VCaP (cell line): ENCODE results near the gene KRTAP5-1.

Experiments used
- H3K27ac ChIP-seq: fragments of 450-650 bp; 2 replicates; pipeline ENCODE4 v1.5.1; 2017
- CTCF ChIP-seq: fragments of 450-650 bp; conservative IDR thresholded peaks from 2 replicates; pipeline ENCODE4 v1.5.1; 2017; ENCODE audit warnings: mild to moderate bottlenecking, moderate library complexity

Gene KRTAP5-1

DNA sequence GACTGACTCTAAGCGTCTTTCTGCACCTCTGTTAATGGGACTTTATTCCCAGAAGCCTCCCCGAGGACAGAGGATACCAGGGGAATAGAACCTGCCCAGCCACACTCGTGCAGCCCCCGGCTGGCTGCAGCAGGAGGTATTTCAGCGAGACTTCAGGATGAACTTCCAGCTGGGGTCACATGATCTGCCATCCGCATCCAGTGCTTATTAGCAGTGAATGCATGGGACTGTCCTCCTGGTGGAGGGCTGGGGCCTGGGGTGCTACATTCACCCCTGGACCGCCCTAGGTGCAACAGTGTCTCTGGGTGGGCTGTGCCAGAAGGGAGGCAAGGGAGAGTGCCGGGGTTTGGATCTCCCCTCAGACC is 14.6 kb downstream of the KRTAP5-1 start:
- no peak for TF ChIP-seq CTCF
- peak overlapping the region; percentile 84 for H3K27ac ChIP-seq

DNA sequence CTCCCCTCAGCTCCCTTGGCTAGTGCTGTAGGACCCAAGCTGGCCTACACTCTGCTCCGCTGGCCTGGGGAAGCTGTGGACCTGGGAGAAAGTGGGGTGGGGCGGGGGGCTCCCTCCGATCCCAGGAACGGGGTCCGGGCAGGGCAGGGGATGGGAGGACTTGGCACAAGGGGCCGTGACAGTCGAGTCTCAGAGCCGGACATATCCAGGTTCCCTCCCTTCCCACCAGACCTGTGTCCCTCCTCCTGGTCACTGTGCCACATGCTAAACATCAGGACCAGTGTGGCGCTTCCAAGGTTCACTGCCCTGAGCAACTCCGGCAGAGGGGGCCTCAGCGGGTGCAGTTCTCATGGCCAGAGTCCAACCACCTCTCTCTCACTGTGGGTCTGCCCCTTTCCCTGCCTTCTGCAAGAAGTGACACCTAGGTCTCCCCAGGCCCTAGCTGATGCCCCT is 15.1 kb downstream of the KRTAP5-1 start:
- H3K27ac ChIP-seq, result no peak overlapping the region
- TF ChIP-seq CTCF, result no peak

GRCh38 chr11:1569251-1569780 is 15.8 kb downstream of the KRTAP5-1 start:
- TF ChIP-seq CTCF, result no peak
- H3K27ac ChIP-seq, result no peak overlapping the region

GRCh38 chr11:1568441-1568911 is 16.6 kb downstream of the KRTAP5-1 start:
- H3K27ac ChIP-seq, result no peak overlapping the region

DNA sequence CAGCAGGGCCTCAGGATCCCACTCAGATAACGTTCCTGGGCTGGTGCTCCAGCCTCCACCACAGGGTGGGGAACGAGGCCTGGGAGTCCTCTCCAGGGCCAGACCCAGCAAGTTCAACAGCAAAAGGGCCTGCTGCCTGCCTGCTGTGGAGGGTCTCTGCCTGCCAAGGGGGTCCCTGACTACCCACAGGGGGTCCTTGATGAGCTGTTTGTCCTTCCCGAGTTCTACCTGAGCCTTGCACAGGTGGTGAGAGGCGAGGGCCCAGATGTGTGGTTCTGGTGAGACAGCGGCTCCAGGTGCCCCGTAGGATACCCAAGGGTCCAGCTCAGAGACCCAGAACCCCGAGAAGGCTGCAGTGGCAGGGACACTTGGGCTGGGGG is 17.4 kb downstream of the KRTAP5-1 start:
- H3K27ac ChIP-seq, result no peak overlapping the region
- no peak for TF ChIP-seq CTCF

More at GRCh38 chr11:1568441-1568911, 16.6 kb downstream of the KRTAP5-1 start:
- TF ChIP-seq CTCF, result no peak

GRCh38 chr11:1567052-1567720 is 17.9 kb downstream of the KRTAP5-1 start:
- TF ChIP-seq CTCF, result no peak
- no peak overlapping the region for H3K27ac ChIP-seq

DNA sequence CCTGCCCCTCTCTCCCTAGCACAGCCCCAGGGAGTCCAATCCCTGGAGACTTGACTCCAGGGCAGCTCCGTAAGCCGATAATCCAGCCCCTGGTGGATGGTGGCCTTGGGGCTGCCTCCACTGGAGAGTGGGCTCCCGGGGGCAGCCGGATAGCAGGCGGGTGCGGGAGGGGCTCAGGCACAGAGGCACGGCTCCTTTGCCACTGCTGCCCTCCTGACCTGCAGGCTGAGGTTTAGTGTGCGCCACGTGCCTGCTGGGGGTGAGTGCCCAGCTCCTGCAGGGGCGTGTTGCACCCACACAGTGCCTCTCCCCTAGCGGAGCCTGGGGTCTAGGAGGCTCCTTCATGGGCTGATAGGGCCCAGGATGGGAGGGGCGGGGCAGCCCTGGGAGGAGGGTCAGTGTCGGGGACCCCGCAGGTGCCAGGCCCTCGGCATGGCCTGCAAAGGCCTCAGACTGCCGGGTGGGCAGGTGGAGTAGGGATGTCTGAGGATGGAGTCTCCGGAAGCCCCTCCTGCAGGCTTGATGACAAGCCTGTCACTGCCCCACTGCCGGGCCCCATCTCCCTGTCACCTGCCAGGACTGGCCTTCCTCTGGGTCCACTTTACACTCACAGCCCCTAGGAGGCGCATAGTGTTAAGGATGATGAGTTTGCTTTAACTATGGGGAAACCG is 18.6 kb downstream of the KRTAP5-1 start:
- TF ChIP-seq CTCF, result no peak
- H3K27ac ChIP-seq, result no peak overlapping the region
